Neural cell (in vitro differentiated cells): ENCODE measurements around the gene YKT6.

Experiments
- CTCF ChIP-seq: fragments of 450-650 bp; IDR thresholded peaks from 2 replicates; pipeline ENCODE4 v1.5.1; 2014; ENCODE audit warnings: antibody characterized with exemption, mild to moderate bottlenecking, moderate library complexity; ENCODE audit not compliant: poor library complexity, severe bottlenecking
- EP300 ChIP-seq: fragments of 450-650 bp; conservative IDR thresholded peaks from 2 replicates; pipeline ENCODE4 v1.6.1; 2014; ENCODE audit warnings: antibody characterized with exemption, mild to moderate bottlenecking, moderate library complexity; ENCODE audit not compliant: poor library complexity, severe bottlenecking
- EZH2 ChIP-seq: fragments of 200-600, 300-800 bp; shearing (Covaris generic), sonication (generic); IDR thresholded peaks from 2 replicates; pipeline ENCODE4 v1.6.1; 2014; ENCODE audit warnings: antibody characterized with exemption, low read length, borderline replicate concordance, mild to moderate bottlenecking; ENCODE audit not compliant: insufficient read depth, poor library complexity, severe bottlenecking
- MXI1 ChIP-seq: fragments of 450-650 bp; conservative IDR thresholded peaks from 2 replicates; pipeline ENCODE4 v1.6.1; 2014; ENCODE audit warnings: antibody characterized with exemption, mild to moderate bottlenecking; ENCODE audit not compliant: poor library complexity, severe bottlenecking
- POLR2AphosphoS5 ChIP-seq: IDR thresholded peaks from 2 replicates; pipeline ENCODE4 v1.6.1; 2012
- RAD21 ChIP-seq: fragments of 450-650 bp; conservative IDR thresholded peaks from 2 replicates; pipeline ENCODE4 v1.6.1; 2014; ENCODE audit warnings: antibody characterized with exemption, mild to moderate bottlenecking, moderate library complexity
- REST ChIP-seq: IDR thresholded peaks from 2 replicates; pipeline ENCODE4 v1.6.1; 2012; ENCODE audit warnings: borderline replicate concordance
- SMC3 ChIP-seq: fragments of 450-650 bp; conservative IDR thresholded peaks from 2 replicates; pipeline ENCODE4 v1.6.1; 2014; ENCODE audit warnings: antibody characterized with exemption, mild to moderate bottlenecking, moderate library complexity; ENCODE audit not compliant: poor library complexity
- TAF1 ChIP-seq: IDR thresholded peaks from 2 replicates; pipeline ENCODE4 v1.6.1; 2012; ENCODE audit warnings: low read depth

- no peak for TF ChIP-seq CTCF
- TF ChIP-seq POLR2AphosphoS5: no peak
- no peak for TF ChIP-seq EZH2
- no peak for TF ChIP-seq EP300
- TF ChIP-seq MXI1: no peak
- TF ChIP-seq REST: no peak
- no peak for TF ChIP-seq RAD21
- no peak for TF ChIP-seq SMC3
- no peak for TF ChIP-seq TAF1
Measured at GRCh38 chr7:44218418-44219201, 17.8 kb downstream of the YKT6 start.
